ENCODE results near the gene GAS6.
"Not testable (repeated sequence)": the region's sequence is repeated elsewhere in the genome, so short reads cannot be mapped to it uniquely, and the experiment has no call there.

GAS6 gene

DNA sequence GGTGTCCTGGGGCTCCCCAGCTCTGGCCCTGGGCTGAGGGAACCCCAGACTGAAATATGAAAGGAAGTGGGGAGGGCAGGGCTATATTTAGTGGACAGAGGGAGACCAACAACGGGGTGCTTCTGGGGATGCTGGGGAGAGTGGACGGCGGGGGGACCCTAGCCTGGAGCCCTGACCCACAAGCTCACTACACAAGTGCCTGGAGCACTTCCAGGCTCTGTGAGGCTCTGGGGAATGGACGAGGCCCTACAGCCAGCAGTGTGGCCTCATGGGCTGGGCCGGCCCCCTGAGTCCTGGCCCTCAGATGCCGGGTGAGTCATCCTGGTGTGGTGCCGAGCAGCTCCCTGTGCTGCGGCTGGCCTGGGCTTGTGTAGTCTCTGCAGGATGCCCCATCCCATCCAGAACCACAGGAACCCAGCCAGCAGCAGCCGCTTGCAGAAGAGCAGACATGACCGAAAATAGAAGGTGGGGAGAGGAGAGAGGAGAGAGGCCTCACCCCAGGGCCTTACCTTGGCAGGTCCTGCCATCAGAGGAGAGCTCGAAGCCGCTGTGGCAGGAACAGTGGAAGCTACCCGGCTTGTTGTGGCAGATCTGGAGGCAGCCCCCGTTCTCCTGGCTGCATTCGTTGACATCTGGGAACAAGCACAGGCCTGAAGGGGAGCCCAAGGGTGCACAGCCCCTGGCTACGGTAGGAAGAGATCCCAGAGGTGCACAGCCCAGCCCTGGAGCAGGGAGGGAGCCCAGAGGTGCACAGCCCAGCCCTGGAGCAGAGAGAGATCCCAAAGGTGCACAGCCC lies 26.1 kb downstream of the GAS6 start:
- DNase-seq (ENCODE audit: low spot score), result peak; percentile 83

DNA sequence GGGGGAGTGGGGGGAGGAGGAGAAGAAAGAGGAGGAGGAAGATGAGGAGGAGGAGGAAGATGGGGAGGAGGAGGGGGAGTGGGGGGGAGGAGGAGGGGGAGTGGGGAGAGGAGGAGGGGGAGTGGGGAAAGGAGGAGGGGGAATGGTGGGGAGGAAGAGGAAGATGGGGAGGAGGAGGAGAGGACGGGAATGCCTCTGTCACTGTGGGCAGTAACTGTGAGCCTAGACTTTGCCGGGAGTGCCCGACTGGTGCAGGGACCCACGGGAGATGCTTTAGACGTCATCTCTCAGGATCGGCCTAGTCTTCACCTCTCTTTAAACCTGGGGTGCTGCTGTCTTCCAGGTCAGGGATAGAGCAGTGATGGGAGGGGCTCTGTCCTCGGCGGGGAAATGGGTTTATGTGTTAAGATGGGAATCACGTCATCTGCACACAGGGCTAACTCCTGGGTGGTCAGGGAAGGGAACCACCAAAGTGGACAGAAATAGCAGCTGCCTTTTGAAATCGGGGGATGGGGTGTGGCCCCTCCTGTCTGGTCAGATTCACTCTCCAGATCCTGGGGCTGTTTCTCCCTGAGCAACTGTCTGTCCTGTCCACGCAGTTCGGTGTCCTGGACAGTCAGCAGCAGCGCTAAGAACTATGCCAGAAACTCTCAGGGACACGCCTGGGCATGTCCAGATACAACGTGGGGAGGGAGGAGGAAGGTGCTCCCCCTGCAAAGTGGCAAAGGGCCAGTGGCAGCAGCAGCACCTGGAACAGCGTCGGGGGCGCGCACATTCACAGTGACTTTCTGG lies 26.9 kb downstream of the GAS6 start:
- DNase-seq (ENCODE audit: low spot score), result no peak

DNA sequence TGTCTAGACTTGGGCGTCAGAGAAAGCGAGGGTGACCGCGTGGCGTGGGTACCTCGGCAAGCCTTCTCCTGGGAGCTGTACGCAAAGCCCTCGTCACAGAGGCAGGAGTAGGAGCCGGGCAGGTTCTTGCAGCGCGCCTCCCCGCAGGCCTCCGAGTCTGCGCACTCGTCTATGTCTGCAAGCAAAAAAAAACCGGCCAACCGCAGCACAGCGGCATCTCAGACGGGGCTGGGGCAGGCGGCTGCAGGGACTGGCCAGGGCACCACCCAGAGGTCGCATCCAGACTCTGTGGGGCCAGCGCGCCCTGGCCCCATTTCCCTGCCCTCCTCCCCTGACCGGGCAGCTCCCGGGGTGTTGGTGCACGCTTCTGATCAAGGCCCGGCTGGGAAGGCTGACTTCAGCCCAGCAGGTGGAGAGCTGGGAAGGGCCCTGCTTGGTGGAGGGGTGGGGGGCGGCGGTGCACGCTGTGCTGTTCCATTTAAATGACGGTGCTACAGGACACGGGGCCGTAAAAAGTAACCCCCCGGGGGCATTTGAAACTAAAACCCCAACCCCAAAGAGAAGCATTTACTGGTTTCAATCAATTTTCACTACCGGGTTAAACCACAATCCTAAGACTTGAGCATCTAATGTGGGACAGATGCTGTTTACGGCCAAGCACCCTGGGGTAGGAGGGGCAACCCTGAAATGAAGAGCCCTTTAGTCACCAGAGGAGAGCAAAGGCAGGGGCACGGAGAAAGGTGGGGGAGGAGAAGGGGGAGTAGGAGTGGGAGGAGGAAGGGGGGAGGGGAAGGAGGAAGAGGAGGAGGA lies 28.2 kb downstream of the GAS6 start:
- no peak for DNase-seq (ENCODE audit: low spot score)

DNA sequence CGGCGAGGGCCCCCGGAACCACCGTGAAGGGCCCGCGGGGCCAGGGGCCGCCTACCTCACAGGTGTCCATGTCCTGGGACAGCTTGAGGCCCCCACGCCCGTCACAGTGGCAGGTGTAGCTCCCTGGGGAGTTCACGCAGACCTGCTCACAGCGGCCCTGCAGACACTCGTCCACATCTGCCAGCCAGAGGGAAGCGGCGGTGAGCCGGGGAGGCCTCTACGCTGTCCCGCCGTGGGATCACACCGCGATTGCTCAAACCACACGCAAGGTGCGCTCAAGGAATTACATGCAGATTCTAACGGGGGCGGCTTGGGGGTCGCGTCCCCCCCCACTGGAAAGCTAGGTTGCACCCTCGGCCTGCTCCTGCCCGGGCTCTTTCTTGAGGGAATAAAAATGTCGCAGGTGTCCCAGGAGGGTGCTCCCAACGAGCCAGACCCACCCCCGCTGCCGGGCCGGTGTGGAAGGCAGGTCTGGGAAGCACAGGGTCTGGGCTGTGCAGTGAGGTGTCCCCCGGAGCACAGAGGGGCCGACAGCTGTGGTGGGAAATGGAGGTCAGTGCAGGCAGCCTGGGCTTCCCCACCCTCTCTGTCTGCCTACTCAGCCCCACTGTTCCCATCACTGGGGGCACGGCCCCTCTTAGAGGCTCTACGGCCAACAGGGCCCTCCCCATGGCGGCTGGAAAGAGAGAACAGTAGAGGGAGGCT lies 29.2 kb downstream of the GAS6 start:
- DNase-seq (ENCODE audit: low spot score), result no peak

DNA sequence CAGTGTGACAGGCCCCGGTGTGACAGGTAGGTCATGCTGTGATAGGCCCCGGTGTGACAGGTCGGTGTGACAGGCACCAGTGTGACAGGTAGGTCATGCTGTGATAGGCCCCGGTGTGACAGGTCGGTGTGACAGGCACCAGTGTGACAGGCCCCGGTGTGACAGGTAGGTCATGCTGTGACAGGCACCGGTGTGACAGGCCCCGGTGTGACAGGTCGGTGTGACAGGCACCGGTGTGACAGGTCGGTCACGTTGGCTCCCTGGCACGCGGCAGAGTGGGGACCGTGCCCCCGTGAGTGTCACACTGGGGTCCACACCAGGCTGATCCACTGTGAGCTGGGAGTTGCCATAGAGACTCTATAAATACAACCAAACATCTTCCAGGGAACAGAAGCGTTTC lies 29.9 kb downstream of the GAS6 start:
- not testable (repeated sequence) for DNase-seq (ENCODE audit: low spot score)

DNA sequence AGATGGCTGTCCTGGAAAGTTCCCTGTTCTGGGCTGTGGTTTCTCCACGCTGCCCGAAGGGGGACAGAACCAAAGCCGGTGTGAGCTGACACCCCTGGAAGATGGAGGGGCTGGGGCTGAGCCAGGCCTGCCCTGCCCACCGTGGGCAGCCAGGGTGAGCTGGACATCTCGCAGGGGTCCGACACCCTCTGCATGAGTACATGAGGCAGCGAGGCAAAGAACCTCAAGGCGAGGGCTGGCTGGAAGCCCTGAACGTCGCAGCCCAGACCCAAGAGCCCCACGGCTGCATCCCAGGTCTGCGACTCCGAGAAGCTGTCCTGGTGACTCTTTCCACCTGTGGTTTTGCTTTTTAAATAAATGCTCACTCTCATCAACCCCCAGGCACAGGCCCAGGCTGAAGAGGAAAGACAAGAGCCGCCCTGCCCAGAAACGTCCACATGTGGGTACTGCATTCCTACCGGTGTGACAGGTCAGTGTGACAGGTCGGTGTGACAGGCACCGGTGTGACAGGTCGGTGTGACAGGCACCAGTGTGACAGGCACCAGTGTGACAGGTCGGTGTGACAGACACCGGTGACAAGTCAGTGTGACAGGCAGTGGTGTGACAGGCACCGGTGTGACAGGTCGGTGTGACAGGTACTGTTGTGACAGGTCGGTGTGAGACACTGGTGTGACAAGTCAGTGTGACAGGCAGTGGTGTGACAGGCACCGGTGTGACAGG lies 30.6 kb downstream of the GAS6 start:
- DNase-seq (ENCODE audit: low spot score), result no peak

DNA sequence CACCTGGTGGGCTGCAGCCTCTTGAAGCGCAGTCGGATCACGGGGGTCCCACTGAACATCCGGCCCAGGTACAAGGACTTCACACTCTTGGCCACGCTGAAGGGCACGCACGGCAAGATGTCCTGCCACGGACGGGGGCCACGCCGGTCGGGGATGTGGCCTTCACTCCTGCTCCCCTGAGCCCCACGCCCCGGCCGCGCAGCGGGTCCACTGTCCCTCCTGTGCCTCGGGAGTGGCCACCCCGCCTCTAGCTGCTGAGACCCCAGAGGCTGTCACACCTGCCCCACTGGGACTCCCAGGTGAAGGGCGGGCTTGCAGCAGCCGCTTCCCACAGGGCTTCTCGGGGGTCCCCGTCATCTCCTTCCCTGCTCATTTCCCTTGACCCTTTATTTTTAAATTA lies 31.2 kb downstream of the GAS6 start:
- DNase-seq (ENCODE audit: low spot score), result no peak

DNA sequence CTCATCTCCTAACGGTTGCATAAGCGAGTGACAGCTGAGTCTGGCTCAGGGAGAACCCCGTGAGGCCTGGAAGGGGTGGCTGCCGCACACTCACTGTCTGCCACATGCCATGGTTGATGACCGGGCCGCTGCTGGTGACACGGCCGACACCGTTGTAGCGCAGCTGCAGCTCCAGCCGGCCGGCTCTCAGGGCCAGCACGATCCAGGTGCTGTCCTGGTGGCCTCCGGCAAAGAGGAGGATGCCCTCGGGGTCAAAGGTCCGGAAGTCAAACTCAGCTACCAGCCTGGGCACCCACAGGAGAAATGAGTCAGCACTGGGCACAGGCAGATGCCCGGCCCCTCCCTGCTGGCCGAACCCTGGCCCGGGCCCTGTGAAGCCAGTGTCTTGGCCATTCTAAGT lies 31.7 kb downstream of the GAS6 start:
- DNase-seq (ENCODE audit: low spot score), result no peak

DNA sequence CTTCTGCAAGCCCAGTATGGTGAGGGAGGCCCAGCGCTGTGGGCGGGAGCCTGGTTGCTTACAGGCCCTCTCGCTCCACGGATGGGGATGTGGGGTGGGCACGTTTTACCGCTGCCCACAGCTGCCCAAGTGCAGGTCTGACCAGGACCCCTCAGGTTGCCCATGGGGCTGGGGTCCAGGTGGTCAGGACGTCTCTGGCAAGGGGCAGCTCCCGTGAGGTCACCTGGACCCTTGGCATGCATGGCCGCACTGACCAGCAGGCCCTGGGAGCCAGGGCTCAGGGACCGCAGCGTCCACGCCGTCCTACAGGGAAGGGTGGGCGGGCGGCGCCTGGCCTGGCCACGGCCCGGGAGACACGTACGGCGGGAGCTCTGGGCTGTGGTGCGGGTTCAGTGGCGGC lies 32.8 kb downstream of the GAS6 start:
- DNase-seq (ENCODE audit: low spot score), result no peak

DNA sequence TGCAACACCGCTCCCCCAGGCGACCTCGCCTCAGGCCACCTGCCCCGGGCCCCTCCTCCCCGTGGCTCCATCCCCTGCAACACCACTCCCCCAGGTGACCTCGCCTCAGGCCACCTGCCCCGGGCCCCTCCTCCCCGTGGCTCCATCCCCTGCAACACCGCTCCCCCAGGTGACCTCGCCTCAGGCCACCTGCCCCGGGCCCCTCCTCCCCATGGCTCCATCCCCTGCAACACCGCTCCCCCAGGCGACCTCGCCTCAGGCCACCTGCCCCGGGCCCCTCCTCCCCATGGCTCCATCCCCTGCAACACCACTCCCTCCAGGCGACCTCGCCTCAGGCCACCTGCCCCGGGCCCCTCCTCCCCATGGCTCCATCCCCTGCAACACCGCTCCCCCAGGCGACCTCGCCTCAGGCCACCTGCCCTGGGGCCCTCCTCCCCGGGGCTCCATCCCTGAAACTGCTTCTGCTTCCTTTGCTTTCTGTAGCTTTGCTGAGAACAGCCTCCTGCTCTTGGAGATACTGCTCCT lies 33.4 kb downstream of the GAS6 start:
- DNase-seq (ENCODE audit: low spot score), result not testable (repeated sequence)

DNA sequence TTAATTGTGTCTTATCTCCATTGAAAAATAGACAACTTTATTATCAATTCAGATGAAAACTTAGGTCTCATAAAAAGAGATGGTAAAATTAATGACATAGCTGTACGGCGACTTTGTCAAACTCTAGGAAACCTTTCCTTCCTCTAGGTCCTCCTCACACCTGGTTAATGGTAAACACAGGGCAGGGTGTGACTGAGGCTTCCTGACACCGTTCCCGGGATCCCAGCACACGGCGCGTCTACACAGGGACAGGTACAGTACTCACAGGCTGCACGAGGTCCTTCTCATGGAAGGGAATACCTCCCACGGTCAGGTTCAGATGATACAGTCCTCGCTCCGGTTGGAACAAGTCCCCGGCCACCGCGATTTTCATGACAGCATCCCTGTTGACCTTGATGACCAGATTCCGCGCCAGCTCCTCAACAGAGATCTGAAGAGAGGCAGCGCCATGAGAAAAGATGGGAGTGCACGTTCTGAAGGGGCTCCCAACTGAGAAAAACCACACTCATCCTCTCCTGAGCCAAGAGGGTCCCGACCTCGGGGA lies 35.5 kb downstream of the GAS6 start:
- DNase-seq (ENCODE audit: low spot score), result no peak

DNA sequence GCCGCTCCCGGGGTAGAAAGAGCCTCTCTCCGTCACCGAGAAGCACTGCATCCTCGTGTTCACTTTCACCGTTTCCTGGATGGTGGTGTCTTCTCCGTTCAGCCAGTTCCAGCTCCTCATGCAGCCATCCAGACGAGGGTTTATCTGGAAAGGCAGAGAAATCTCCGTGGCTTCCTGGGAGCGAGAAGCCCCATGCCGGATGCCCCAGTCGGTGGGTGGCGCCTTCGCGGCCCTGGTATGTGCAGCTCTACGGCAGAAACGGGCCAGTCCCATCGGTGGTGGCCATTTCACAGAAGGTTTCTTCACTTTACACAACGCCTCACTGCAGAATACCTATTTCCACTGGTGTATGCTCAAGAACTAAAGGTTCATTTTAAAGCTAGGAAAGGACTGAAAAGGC lies 36.9 kb downstream of the GAS6 start:
- no peak for DNase-seq (ENCODE audit: low spot score)

DNA sequence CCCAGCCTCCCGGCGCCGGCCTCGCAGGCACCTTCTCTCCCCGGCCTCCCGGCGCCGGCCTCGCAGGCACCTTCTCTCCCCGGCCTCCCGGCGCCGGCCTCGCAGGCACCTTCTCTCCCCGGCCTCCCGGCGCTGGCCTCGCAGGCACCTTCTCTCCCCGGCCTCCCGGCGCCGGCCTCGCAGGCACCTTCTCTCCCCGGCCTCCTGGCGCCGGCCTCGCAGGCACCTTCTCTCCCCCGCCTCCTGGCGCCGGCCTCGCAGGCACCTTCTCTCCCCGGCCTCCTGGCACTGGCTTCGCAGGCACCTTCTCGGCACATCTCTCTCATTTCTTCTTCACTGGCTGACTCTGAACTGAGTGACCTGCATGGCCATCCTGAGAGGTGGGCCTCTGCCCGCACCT lies 37.4 kb downstream of the GAS6 start:
- DNase-seq (ENCODE audit: low spot score), result not testable (repeated sequence)

DNA sequence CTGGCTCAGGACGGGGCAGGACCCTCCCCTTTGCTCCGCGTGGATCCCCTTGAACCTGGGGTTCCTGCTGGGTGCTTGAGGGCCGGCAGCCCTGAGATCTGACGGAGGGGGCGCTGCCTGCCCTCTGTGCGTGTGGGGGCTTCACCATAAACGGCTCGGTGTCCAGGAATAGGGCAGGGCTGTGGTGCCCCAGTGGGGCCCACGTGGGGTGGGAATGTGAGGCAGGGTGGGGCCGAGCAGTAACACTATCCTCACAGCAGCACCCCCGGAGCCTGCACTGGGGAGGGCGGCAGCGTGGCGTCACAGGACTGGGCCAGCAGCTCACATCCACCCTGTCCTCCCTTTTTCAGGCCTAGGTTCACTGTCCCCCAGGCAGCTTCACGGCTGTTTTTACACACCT lies 38.0 kb downstream of the GAS6 start:
- no peak for DNase-seq (ENCODE audit: low spot score)

DNA sequence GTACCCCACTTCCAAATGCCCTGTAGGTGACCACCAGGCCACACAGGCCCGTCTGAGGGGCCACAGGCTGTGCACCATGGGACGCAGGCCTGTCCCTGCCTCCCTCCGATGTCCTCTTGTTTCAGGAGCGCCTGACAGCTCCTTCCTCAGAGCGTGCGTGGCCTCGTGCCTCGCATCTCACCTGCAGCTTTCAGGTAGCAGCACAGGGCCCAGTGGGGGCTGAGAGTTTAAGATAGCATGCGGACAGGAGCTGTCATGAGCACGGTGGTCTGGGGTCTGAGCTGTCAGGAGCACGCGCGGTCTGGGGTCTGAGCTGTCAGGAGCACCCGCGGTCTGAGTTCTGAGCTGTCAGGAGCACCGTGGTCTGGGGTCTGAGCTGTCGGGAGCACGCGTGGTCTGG lies 40.1 kb downstream of the GAS6 start:
- no peak for DNase-seq (ENCODE audit: low spot score)

DNA sequence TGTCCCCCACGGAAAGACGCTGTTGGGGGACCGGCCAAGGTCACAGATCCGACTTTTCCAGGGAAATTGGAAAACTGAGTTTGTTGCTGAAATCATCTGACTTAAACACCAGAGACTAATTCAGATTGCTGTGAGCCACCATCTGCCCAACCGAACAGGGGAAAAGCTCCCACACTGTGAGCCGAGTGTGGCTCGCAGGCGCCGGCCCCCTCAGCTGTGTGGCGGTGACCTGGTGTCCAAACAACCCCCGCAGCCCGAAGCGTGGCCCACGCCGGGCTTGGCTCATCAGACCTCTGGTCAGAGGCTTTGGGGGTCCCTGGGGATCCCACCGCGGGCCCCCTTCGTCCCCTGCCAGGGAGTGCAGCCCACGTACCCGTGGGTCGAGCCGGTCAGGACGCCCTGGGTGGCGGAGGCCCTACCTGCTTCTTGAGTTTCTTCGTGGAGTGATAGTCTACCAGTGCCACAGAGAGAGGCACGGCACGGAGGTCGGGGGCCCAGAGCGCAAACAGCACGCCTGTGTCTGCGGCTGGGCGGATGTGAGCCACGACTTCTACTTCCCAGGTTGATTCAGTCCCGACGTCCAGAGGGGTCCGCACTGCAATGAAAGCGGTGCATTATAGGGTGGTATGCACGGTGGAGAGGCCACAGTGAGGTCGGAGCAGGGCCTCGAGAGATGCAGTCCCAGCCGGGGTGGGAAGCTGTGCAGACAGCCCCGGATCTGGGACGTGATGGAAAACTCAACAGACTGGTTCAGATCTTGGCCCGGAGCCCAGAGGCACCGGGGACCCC lies 40.7 kb downstream of the GAS6 start:
- DNase-seq (ENCODE audit: low spot score), result no peak

DNA sequence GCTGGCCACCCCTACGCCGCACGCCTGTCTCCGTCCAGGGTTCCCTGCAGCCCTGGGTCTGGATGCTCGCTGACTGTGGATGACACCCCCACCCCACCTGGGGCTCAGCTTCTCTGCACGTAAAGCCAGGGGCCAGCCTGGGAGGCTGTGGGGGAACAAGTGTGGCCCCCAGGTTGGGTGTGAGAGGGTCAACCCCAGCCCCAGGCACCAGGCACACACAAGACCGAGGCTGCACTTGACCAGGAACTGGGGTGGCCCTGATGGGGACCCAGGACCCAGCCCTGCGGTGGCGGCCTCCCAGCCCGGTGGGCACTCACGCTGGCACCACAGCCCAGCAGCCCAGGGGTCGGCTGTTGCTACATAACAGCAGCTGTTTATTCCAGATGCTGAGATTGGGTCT lies 41.6 kb downstream of the GAS6 start:
- DNase-seq (ENCODE audit: low spot score), result no peak

DNA sequence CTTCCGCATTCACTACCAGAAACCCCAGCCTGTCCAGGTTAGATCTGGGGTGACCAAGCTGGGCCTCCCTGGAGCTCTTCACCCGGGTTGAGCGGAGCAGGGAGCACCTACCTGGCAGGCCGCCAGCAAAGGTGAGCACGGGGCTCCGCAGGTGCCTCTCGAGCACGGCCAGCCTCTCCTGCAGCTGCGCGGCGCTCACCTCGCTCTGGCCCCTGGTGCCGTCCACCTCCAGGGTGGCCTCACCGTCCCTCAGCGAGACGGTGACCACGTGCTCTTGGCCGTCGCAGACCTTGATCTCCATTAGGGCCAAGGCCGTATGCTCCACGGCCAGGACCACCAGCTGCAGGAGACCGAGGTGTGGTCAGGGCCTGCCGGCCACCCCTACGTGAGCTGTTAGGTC lies 42.0 kb downstream of the GAS6 start:
- DNase-seq (ENCODE audit: low spot score), result no peak

DNA sequence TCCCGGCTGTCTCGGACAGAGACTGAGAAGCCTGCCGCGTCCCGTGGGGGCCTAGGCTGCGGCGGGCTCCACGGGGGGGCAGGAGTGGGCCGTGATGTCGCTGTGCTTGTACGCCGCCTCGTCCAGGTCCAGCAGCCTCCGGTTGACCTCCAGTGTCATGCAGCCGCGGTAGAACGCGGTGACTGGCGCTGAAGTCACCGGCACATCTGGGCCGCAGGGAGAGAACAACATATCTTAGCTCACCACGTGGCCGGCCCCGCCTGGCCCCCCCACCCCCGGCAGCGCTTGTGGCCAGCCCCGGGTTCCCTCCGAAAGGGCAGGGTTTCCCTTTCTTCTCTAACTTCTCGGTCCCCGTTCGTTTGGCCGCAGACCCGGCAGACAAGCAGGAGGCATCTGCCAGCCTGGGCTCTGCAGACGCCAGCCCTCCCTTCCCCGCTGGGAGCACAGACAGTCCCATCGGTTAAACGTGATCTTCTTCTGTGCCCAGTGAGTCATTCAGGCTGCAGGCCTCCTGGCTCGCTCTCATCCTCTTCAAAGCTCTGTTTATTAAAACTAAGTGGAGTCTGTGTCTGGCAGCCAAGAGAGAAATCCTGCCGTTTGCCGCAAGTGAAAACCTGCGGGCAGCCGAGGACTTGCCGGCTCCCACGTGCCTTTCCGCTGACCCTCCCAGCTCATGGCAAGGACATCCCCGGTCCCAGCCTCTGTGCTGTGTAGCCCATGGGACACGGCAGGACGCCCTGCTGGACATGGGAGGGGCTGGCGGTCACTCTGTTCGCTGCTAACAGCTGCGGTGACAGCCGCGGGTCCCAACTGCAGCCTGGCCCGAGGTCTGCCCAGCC lies 42.8 kb downstream of the GAS6 start:
- DNase-seq (ENCODE audit: low spot score), result peak; percentile 79
